K562 (cell line): ENCODE data around the gene REEP6. TPM values are rescaled to one million over a fixed set of nuclear protein-coding genes. Genes with fewer than 3 reads are reported as not detected.

Experiments
- DLX4 ChIP-seq: fragments of 250-450 bp; sonication (Bioruptor Pico); IDR thresholded peaks from 2 replicates; pipeline ENCODE4 v1.6.1; 2021; ENCODE audit warnings: mild to moderate bottlenecking
- E2F3 ChIP-seq: fragments of 250-450 bp; sonication (Bioruptor Pico); IDR thresholded peaks from 2 replicates; pipeline ENCODE4 v1.4.0; 2020; ENCODE audit warnings: mild to moderate bottlenecking
- E2F6 ChIP-seq, 2 experiments: IDR thresholded peaks; 2 replicates each; pipeline ENCODE4 v1.6.1; 2011; ENCODE audit warnings: borderline replicate concordance in 1 of 2, control low read depth in 1 of 2, low read depth in 1 of 2, low read length in 1 of 2, mild to moderate bottlenecking in 1 of 2, mixed read lengths in 1 of 2, moderate library complexity in 1 of 2; ENCODE audit not compliant: insufficient read depth in 1 of 2, insufficient read length in 1 of 2, poor library complexity in 1 of 2, severe bottlenecking in 1 of 2; ENCODE audit errors: extremely low read depth in 1 of 2
- EHMT2 ChIP-seq: fragments of 450-650 bp; IDR thresholded peaks from 2 replicates; pipeline ENCODE4 v1.6.1; 2018; ENCODE audit warnings: antibody characterized with exemption
- ELF1 ChIP-seq: fragments of 200-800 bp; sonication (Bioruptor generic); IDR thresholded peaks from 2 replicates; pipeline ENCODE4 v1.6.1; 2016; ENCODE audit warnings: missing genetic modification characterization, missing compliant biosample characterization
- JUN ChIP-seq, 2 experiments: sonication (generic) in 1 of 2; formaldehyde crosslinking in 1 of 2; IDR thresholded peaks; 2 replicates each; pipeline versions ENCODE4 v1.6.1 to v1.8.0; 2012 to 2022; ENCODE audit warnings: borderline replicate concordance in 2 of 2, mild to moderate bottlenecking in 2 of 2, improper control_type of control experiment in 1 of 2, low read depth in 1 of 2, low read length in 1 of 2, missing genetic modification reagents in 1 of 2
- MYC ChIP-seq, 2 experiments: fragments of 250-450 bp in 1 of 2; sonication (Bioruptor Pico) in 1 of 2; IDR thresholded peaks; 2 replicates each; pipeline versions ENCODE4 v1.5.1 to v1.6.1; 2012 to 2021; ENCODE audit warnings: low read depth in 2 of 2, borderline replicate concordance in 1 of 2, improper control_type of control experiment in 1 of 2, low read length in 1 of 2, mild to moderate bottlenecking in 1 of 2, moderate library complexity in 1 of 2
- PPARD ChIP-seq: fragments of 250-450 bp; sonication (Bioruptor Pico); IDR thresholded peaks from 2 replicates; pipeline ENCODE4 v1.8.0; 2022; ENCODE audit warnings: inconsistent platforms, mild to moderate bottlenecking, moderate library complexity
- RREB1 ChIP-seq: fragments of 250-450 bp; sonication (Bioruptor Pico); IDR thresholded peaks from 2 replicates; pipeline ENCODE4 v1.4.0; 2020
- SMAD4 ChIP-seq: fragments of 250-450 bp; sonication (Bioruptor Pico); conservative IDR thresholded peaks from 2 replicates; pipeline ENCODE4 v1.8.0; 2021; ENCODE audit warnings: inconsistent platforms, mild to moderate bottlenecking, moderate library complexity
- SMARCA5 ChIP-seq: fragments of 450-650 bp; IDR thresholded peaks from 2 replicates; pipeline ENCODE4 v1.6.1; 2016
- XRCC4 ChIP-seq: IDR thresholded peaks from one replicate; pipeline ENCODE4 v1.6.1; 2011; ENCODE audit not compliant: insufficient read depth, insufficient read length; ENCODE audit errors: extremely low read depth
- YBX1 ChIP-seq: fragments of 450-650 bp; IDR thresholded peaks from 2 replicates; pipeline ENCODE4 v1.7.1; 2016; ENCODE audit warnings: mild to moderate bottlenecking
- ZC3H11A ChIP-seq: IDR thresholded peaks from 2 replicates; pipeline ENCODE4 v1.6.1; 2012; ENCODE audit warnings: low read depth, low read length, improper control_type of control experiment
- ZFX ChIP-seq: sonication (generic); formaldehyde crosslinking; IDR thresholded peaks from 2 replicates; pipeline ENCODE4 v1.8.0; 2022; ENCODE audit warnings: mild to moderate bottlenecking, missing genetic modification reagents, moderate library complexity
- ZNF696 ChIP-seq: fragments of 250-450 bp; sonication (Bioruptor Pico); conservative IDR thresholded peaks from 2 replicates; pipeline ENCODE4 v1.4.0; 2020; ENCODE audit warnings: mild to moderate bottlenecking, moderate library complexity
- ZNF785 ChIP-seq: fragments of 250-450 bp; sonication (Bioruptor Pico); IDR thresholded peaks from 2 replicates; pipeline ENCODE4 v1.4.0; 2020; ENCODE audit warnings: mild to moderate bottlenecking
- polyA plus RNA-seq, 8 experiments: library from polyadenylated mRNA; depleted of rRNA in 4 of 8; stranded (reverse) in 5 of 8; unstranded in 3 of 8; fragments of >200 nt; fragmentation: Nextera tagmentation in 2 of 8; fragmentation: Illumina TruSeq in 1 of 8; extraction: Ambion mirVana in 2 of 8; extraction: Trizol in 1 of 8; gene quantifications; 2 replicates each; pipeline versions ENCODE4 v1.2.1 to v1.2.3, GENCODE V29; 2011 to 2014; ENCODE audit warnings: inconsistent platforms in 1 of 8, missing spikeins in 1 of 8
- total RNA-seq, 7 experiments: library from RNA; depleted of rRNA in 6 of 7; stranded (reverse); fragments of >200 nt in 6 of 7; fragmentation: Illumina TruSeq in 2 of 7; extraction: Trizol in 2 of 7; gene quantifications; 2 replicates each; pipeline versions ENCODE4 v1.2.1 to v1.2.3, GENCODE V29; 2011 to 2021; ENCODE audit warnings: low replicate concordance in 1 of 7
- TF ChIP-seq, protein P1 (sequence below): fragments of 450-650 bp; formaldehyde crosslinking; IDR thresholded peaks from 2 replicates; pipeline ENCODE4 v1.4.0; 2022; ENCODE audit warnings: missing genetic modification characterization

The REEP6 gene
- total and polyA plus RNA-seq, 9 of the 15 experiments (the other 6 are each of a cell fraction or from before 2014, with no cell fraction given) = 1.2 to 64.2 (median 12.7) TPM

GRCh38 chr19:1503089-1503924 is 12.3 kb downstream of the REEP6 start (continued):
- TF ChIP-seq, protein P1, sequence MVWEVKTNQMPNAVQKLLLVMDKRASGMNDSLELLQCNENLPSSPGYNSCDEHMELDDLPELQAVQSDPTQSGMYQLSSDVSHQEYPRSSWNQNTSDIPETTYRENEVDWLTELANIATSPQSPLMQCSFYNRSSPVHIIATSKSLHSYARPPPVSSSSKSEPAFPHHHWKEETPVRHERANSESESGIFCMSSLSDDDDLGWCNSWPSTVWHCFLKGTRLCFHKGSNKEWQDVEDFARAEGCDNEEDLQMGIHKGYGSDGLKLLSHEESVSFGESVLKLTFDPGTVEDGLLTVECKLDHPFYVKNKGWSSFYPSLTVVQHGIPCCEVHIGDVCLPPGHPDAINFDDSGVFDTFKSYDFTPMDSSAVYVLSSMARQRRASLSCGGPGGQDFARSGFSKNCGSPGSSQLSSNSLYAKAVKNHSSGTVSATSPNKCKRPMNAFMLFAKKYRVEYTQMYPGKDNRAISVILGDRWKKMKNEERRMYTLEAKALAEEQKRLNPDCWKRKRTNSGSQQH = no peak
- TF ChIP-seq ZFX (CRISPR knock-in tag) (peak; percentile 82), ZNF785 (no peak), JUN (IDR thresholded peaks at IDR 0.05; ENCODE audit: borderline replicate concordance, low read depth, low read length) (no peak; the same call in 1 of the 2 replicates), JUN (CRISPR knock-in tag; IDR thresholded peaks at IDR 0.05; ENCODE audit: borderline replicate concordance) (no peak), RREB1 (CRISPR knock-in tag) (no peak), MYC (IDR thresholded peaks at IDR 0.05; ENCODE audit: low read depth, low read length) (peak; percentile 99), MYC (CRISPR knock-in tag; IDR thresholded peaks at IDR 0.05; ENCODE audit: borderline replicate concordance, low read depth) (peak; percentile 91; the same call in 1 of the 2 replicates), E2F3 (CRISPR knock-in tag) (no peak), SMAD4 (CRISPR knock-in tag) (no peak; the same call in none of the 2 replicates), ELF1 (tag) (peak; percentile 87), XRCC4 (no peak), EHMT2 (no peak), ZC3H11A (no peak), ZNF696 (no peak), SMARCA5 (no peak), DLX4 (CRISPR knock-in tag) (no peak), E2F6 (IDR thresholded peaks at IDR 0.05; ENCODE audit: borderline replicate concordance in 1 of 2, extremely low read depth in 1 of 2, insufficient read depth in 1 of 2, insufficient read length in 1 of 2, low read depth in 1 of 2, low read length in 1 of 2, poor library complexity in 1 of 2, severe bottlenecking in 1 of 2) (peak; percentile 94 to 96), PPARD (CRISPR knock-in tag) (no peak), YBX1 (no peak)
